Measurements from ENCODE around the gene TRIM10.
"Not testable (repeated sequence)": the region's sequence is repeated elsewhere in the genome, so short reads cannot be mapped to it uniquely, and the experiment has no call there.

TRIM10 gene

GRCh38 chr6:30127238-30128093, 33.5 kb downstream of the TRIM10 start:
- DNase-seq: no peak

- no peak for DNase-seq
Measured at GRCh38 chr6:30122515-30122914, 38.5 kb downstream of the TRIM10 start.

GRCh38 chr6:30121446-30122366, 39.3 kb downstream of the TRIM10 start:
- DNase-seq: no peak

GRCh38 chr6:30118691-30119090, 42.3 kb downstream of the TRIM10 start:
- DNase-seq: not testable (repeated sequence)

GRCh38 chr6:30116724-30117123, 44.3 kb downstream of the TRIM10 start:
- no peak for DNase-seq

GRCh38 chr6:30113841-30114240, 47.2 kb downstream of the TRIM10 start:
- no peak for DNase-seq

- no peak for DNase-seq
Measured at GRCh38 chr6:30113003-30113759, 47.8 kb downstream of the TRIM10 start, which contains the start of gene TRIM31. TSS of gene TRIM31 (minus strand) at chr6:30113090. CDS start at chr6:30112805, 285 bp downstream.

- no peak for DNase-seq
Measured at GRCh38 chr6:30112402-30112994, 48.5 kb downstream of the TRIM10 start.

GRCh38 chr6:30111266-30111856, 49.6 kb downstream of the TRIM10 start:
- no peak for DNase-seq

GRCh38 chr6:30104661-30105060, 56.4 kb downstream of the TRIM10 start:
- no peak for DNase-seq

GRCh38 chr6:30103872-30104179, 57.2 kb downstream of the TRIM10 start:
- DNase-seq: no peak

- peak; percentile 78 to 86 for DNase-seq
Measured at GRCh38 chr6:30102970-30103871, 57.8 kb downstream of the TRIM10 start.

- no peak for DNase-seq
Measured at GRCh38 chr6:30102414-30102969, 58.5 kb downstream of the TRIM10 start.

Data from NCI-H446 (cell line).